Esophagus mucosa (tissue), 1 donor: ENCODE data around the gene COBLL1. TPM values are rescaled to one million over a fixed set of nuclear protein-coding genes. Genes with fewer than 3 reads are reported as not detected.

Experiments used
- ATAC-seq: fragments of 200-7000 bp; cut with Tn5 transposase; one replicate; pipeline ENCODE4 v1.9.1; 2020
- total RNA-seq: library from RNA; stranded (reverse); gene quantifications from one replicate; pipeline ENCODE4 v1.2.4, GENCODE V29; 2023
- donor health status: DM: yes; HTN: yes; CAD: no.

Gene COBLL1
- total RNA-seq, 1 donor from 2014 or later = 92.0 TPM

- peak; percentile 88 for ATAC-seq
Observed at GRCh38 chr2:164706522-164706921, 135.1 kb downstream of the COBLL1 start.

GRCh38 chr2:164705412-164706167, 136.0 kb downstream of the COBLL1 start:
- peak; percentile 19 for ATAC-seq

- no peak for ATAC-seq
Observed at GRCh38 chr2:164703915-164704706, 137.5 kb downstream of the COBLL1 start.

- no peak for ATAC-seq
Observed at GRCh38 chr2:164701565-164701964, 140.1 kb downstream of the COBLL1 start.

GRCh38 chr2:164700390-164700789, 141.2 kb downstream of the COBLL1 start:
- ATAC-seq = no peak

GRCh38 chr2:164697688-164698461, 143.7 kb downstream of the COBLL1 start:
- no peak for ATAC-seq

GRCh38 chr2:164696634-164697033, 145.0 kb downstream of the COBLL1 start:
- no peak for ATAC-seq

GRCh38 chr2:164694275-164694695, 147.3 kb downstream of the COBLL1 start:
- ATAC-seq = no peak

- no peak for ATAC-seq
Observed at GRCh38 chr2:164693834-164694233, 147.8 kb downstream of the COBLL1 start.

- no peak for ATAC-seq
Observed at GRCh38 chr2:164693390-164693789, 148.2 kb downstream of the COBLL1 start.

- ATAC-seq = no peak
Observed at GRCh38 chr2:164692958-164693357, 148.7 kb downstream of the COBLL1 start.

- no peak for ATAC-seq
Observed at GRCh38 chr2:164692114-164692513, 149.5 kb downstream of the COBLL1 start.

- ATAC-seq = no peak
Observed at GRCh38 chr2:164691346-164691887, 150.2 kb downstream of the COBLL1 start.

- no peak for ATAC-seq
Observed at GRCh38 chr2:164690361-164690760, 151.3 kb downstream of the COBLL1 start.

- ATAC-seq = no peak
Observed at GRCh38 chr2:164688896-164689419, 152.7 kb downstream of the COBLL1 start.

- no peak for ATAC-seq
Observed at GRCh38 chr2:164681009-164681408, 160.6 kb downstream of the COBLL1 start.

GRCh38 chr2:164678631-164679149, 162.9 kb downstream of the COBLL1 start:
- ATAC-seq = no peak

GRCh38 chr2:164677733-164678132, 163.9 kb downstream of the COBLL1 start:
- no peak for ATAC-seq

GRCh38 chr2:164677271-164677670, 164.4 kb downstream of the COBLL1 start:
- ATAC-seq = no peak

GRCh38 chr2:164675687-164676086, 165.9 kb downstream of the COBLL1 start:
- no peak for ATAC-seq

GRCh38 chr2:164675027-164675426, 166.6 kb downstream of the COBLL1 start:
- ATAC-seq = no peak
